Fibroblast of lung (primary cell): ENCODE measurements around the gene FBXL13.

ENCODE experiments used
- CTCF ChIP-seq, 2 donors: IDR thresholded peaks in 1 of 2; conservative IDR thresholded peaks in 1 of 2; 1 replicate in 1 of 2; 2 replicates in 1 of 2; pipeline ENCODE4 v1.5.1; 2011 to 2012; ENCODE audit warnings: low read length in 2 of 2, control low read depth in 1 of 2, inconsistent platforms in 1 of 2, low read depth in 1 of 2, mild to moderate bottlenecking in 1 of 2
- EZH2 ChIP-seq: IDR thresholded peaks from 2 replicates; pipeline ENCODE4 v1.5.1; 2012; ENCODE audit warnings: low read length, control low read depth, mild to moderate bottlenecking; ENCODE audit errors: missing control alignments

- TF ChIP-seq EZH2, result no peak
- no peak for TF ChIP-seq CTCF (conservative IDR thresholded peaks at IDR 0.05 in 1 of 2, IDR thresholded peaks at IDR 0.05 in 1 of 2; ENCODE audit: low read depth in 1 of 2, low read length in 2 of 2)
Measured at GRCh38 chr7:102883098-102883860, 191.3 kb downstream of the FBXL13 start.
